DMS153 (cell line): ENCODE results near the gene NDFIP1.
"Not testable (repeated sequence)": the region's sequence is repeated elsewhere in the genome, so short reads cannot be mapped to it uniquely, and the experiment has no call there.

Experiments
- DNase-seq: peaks from one replicate; lab custom pipeline; 2025; lab: John Stamatoyannopoulos, UW

NDFIP1 gene

DNA sequence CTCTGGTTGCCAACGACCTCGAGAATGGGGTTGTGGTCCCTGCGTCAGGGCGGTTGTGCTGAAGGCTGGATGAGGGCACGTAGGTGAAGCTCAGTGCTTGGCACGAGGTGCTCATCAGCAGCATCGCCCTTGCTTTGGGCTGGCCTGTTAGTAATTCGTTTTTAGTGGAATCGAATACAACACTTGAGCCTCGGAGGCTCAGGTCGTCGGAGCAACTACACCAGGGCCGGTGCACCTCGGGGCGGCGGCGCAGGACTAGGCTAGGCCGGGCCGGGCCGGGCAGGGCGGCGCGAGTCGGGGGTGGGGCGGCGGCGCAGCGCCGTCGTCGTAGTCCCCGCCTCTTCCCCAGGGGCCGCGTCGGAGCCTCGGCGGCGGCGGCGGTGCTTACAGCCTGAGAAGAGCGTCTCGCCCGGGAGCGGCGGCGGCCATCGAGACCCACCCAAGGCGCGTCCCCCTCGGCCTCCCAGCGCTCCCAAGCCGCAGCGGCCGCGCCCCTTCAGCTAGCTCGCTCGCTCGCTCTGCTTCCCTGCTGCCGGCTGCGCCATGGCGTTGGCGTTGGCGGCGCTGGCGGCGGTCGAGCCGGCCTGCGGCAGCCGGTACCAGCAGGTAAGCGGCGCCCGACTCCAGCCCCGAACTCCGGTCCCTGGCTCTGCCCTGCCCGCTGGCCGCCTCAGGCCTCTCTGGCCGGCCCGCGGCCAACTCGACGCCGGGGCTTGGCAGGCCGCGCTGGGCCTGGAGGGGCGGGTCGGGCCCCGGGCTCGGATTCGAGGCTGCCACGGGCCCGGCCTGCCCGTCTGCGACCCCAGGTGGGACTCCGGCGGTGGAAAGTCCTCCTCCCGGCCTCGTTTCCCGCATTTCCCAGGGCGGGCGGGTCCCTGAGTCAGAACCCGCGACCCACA lies at the start of gene NDFIP1:
Gene NDFIP1, plus strand, starts transcription at position 348 of the 899 bp plus-strand sequence. Its CDS starts 196 bp downstream, at position 544.
- DNase-seq: peak; percentile 15

DNA sequence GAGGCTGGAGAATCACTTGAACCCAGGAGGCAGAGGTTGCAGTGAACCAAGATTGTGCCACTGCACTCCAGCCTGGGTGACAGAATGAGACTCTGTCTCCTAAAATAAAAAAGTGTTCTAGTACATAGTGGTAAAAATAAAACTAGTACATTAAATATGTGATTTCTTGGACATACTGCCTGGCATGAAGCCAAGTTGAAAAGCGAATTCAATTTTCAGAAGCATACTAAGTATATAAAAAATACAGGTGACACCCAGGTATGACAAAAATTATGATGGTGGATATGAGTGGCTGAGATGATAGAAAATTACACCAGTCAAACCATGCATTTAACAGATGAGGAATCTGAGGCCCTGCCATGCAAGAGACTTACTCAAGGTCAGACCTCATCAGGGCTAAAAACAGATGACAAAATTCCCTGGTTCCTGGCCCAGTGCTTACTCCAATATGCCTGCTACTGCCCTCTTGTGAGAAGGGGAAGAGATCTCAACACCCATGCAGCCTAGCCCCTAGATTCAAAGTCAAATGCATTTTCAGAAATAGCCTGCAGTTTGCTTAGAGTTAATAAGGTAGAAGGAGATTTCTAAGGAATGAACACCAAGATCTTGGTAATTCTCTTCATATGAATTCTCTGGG lies 49.2 kb upstream of the NDFIP1 start:
- DNase-seq: no peak

- DNase-seq: no peak
Observed at GRCh38 chr5:142063376-142063775, 45.2 kb upstream of the NDFIP1 start.

GRCh38 chr5:142063878-142064331 lies 44.7 kb upstream of the NDFIP1 start:
- peak; percentile 56 for DNase-seq

DNA sequence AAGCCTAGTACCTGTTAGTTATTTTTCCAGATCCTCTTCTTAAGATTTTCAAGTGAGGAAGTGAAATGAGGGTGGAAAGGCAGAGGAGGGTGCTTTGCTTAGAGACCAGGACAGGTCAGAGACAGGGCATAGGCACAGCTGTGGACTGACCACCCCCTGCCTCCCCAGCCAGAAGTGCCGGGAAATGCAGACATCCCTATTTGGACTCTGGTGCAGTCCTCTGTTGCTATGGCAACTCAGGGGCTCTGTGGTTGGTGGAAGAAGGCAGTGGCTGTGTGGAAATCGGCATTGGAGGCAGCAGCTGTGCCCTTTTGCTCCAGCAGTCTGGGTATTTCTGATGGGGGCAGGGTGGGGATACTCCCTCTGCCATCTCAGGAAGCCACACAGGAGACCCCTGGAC lies 43.3 kb upstream of the NDFIP1 start:
- no peak for DNase-seq

DNA sequence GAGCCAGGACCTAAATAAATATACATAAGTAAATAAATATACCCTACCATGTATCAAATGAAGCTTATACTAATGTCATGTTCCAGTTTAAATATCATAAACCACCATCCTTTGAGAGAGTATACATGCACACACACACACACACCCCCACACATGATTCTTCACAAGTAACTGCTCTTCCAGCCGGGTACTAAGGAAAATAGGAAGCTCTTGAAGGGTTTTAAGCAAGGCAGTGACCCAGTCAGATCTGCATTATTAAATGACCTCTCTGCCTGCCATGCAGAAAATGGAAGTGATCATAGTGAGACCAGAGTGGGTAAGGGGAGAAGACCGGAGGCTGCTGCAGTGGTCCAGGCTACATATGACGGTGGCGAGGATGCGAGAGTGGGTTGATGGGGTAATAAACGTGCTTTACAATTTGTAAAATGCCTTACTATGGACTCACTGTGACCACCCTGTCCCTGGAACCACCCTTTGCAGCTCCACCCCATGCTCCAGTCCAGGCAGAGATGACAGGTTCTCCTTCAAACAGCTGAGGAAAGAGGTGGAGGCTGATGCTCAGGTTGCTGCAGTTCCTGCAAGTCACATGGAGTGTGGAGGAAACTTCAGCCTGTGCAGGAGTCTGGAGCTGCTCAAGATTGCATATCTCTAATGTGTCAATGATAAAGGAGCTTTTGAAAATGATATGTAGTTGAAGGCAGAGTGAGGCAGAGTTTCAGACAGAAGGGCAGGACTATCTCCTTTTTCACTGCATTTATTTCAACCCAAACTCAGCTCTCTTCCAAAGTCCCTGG lies 38.8 kb upstream of the NDFIP1 start:
- no peak for DNase-seq

- DNase-seq: no peak
Observed at GRCh38 chr5:142070734-142071133, 37.8 kb upstream of the NDFIP1 start.

DNA sequence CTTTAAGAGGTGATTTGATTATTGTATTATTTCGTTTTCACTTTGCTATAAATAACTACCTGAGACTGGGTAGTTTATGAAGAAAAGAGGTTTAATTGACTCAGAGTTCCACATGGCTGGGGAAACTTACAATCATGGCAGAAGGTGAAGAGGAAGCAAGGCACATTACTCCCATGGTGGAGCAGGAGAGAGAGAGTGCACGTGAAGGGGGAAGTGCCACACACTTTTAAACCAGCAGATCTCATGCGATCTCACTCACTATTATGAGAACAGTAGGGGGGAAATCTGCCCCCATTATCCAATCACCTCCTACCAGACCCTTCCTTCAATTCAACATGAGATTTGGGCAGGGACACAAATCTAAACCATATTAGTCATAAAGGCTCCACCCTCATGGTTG lies 36.1 kb upstream of the NDFIP1 start:
- no peak for DNase-seq

- no peak for DNase-seq
Observed at GRCh38 chr5:142073362-142073988, 35.1 kb upstream of the NDFIP1 start.

DNA sequence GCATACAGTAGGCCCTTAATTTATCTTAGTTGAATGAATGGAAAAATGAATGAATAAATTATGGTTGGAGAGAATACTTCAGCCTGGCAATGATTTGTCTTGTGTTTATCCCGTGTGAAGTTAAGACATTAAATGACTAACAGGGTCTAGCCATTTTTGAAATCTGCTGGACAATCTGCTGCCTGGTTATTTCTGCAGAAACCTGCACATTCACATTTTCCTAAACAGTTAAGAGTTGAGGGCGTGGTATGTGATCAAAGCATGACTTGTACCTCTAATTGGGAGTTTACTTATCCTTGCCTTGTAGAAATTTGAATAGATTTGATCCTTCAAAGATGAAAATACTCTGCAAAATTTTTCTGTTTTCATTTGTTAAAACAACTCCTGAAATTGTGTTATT lies 34.6 kb upstream of the NDFIP1 start:
- DNase-seq: no peak

GRCh38 chr5:142078221-142078620 lies 30.4 kb upstream of the NDFIP1 start:
- peak; percentile 88 for DNase-seq

- no peak for DNase-seq
Observed at GRCh38 chr5:142078706-142079105, 29.9 kb upstream of the NDFIP1 start.

DNA sequence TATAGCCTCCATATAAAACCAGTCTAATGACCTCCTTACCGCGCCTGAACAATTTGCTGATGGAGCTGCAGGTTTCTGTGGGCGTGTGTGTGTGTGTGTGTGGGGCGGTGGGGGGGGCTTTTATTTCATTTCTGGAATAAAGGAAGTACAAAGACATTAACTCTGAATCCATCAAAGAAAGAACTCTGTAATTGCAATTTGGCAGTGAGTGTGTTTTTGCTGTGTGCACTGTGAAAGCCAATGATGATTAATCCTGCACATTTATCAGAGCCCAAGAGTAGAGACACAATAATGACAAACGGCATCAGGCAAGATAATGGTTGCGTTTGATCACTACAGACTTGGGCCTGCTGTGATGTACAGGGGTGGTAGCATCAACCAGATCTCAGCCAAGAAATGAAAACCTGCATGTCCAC lies 29.3 kb upstream of the NDFIP1 start:
- peak; percentile 51 for DNase-seq

DNA sequence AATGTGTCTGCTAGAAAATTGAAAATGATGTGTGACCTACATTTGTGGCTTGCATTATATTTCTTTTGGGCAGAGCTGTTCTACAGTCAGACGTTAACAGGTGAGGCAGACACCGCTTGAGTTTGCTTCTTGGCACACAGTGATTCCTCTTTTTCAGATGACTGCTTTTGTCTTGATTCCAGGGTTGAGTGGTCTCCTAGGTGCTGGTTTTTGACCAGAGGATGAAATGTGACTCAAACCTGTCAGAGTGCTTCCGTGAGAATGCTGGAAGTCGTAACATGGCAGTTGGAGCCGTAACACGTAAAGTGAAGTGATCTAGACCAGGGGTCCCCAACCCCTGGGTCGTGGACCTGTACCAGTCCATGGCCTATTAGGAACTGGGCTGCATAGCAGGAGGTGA lies 28.3 kb upstream of the NDFIP1 start:
- DNase-seq: no peak

DNA sequence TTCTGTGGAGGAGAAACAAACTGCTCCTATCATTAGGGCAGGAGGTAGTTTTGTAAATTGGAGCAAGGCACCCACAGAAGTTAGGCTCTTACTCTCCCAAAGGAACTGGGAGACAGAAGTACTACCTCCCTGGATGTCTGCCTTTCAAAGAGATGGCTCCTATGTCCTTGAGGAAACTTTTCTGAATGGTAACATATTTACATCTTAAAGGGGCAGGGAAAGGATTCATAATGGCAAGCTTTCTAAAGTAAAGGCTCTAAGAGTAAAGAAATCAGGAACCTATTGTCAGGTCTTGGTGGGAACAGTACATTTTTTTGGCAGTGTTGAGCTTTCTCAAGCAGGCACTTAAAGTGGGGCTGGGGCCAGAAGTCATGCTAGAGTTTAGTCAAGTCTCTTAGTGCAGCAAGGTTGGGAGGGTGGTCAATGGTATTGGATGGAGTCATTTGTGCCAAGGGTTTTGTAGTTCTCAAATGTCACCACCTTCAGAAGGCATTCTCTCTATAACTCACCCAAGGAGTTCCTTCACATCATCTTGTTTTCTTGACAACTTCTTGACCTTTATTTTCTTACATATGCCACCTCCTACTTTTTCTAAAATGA lies 26.3 kb upstream of the NDFIP1 start:
- no peak for DNase-seq

DNA sequence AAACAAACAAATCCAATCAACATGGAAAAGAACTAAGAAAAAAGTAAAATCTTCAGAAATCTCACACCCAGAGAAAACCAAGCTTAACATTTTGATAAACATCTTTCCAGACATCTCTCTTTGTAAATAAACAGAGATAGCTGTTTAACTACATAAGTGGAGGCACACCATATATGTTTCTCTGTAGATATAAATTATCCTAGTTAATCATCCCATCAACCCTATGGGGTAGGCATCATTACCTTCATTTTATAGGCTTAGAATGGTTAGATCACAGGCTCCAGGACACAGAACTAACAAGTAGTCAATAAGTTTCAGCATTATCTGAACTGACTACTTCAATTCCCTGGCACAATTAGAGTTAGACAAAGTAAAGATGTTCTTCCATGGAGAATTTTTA lies 22.4 kb upstream of the NDFIP1 start:
- DNase-seq: no peak

DNA sequence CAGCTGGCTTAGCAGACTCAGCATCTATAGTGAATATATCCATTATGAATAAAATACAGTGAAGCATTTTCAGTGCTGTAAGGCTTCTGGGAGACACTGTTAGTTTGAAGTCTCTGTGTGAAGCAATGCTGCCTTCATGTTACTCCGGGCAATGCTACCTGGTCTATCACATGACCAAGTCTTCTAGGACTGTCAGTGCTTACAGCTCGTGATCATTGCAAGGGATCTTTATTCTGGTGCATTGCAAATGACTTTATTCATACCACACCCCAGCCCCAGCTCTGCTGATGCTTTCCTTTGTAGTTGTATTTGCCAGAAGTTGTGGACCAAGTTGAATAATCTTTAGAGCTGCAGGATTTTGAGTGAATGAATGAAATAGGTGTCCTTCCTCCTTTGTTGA lies 21.9 kb upstream of the NDFIP1 start:
- DNase-seq: no peak

- DNase-seq: no peak
Observed at GRCh38 chr5:142087920-142088679, 20.5 kb upstream of the NDFIP1 start.

GRCh38 chr5:142088855-142089479 lies 19.6 kb upstream of the NDFIP1 start:
- not testable (repeated sequence) for DNase-seq

DNA sequence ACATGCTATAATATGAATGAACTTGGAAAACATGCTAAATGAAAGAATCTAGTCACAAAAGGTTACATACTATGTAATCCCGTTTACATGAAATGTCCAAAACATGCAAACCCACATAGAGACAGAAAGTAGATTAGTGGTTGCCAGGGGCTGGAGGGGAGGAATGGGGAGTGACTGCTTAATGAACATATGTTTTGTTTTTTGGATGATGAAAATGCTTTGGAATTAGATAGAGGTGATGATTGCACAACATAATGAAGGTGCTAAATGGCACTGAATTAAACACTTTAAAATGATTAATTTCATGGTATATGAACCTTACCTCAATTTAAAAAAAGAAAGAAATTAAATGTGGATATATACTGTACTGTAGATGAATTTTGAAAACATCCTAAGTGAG lies 17.6 kb upstream of the NDFIP1 start:
- no peak for DNase-seq
